ENCODE results near the gene MARCKS.
A peak's percentile ranks its signal among the peaks of the same experiment; 100 is the strongest.

GRCh38 chr6:113857556-113858479 lies 673 bp downstream of the MARCKS start:
- TF ChIP-seq POLR2AphosphoS5 (IDR thresholded peaks at IDR 0.05; ENCODE audit: low read length), result no peak; the same call in 1 of the 2 replicates
- peak; percentile 55; the same call in 1 of the 2 replicates for TF ChIP-seq MXI1 (IDR thresholded peaks at IDR 0.05; ENCODE audit: low read depth, low read length)
- no peak for TF ChIP-seq CTCF (IDR thresholded peaks at IDR 0.05 in 2 of 3, conservative IDR thresholded peaks at IDR 0.05 in 1 of 3; ENCODE audit: control insufficient read depth in 2 of 3, extremely low read depth in 1 of 3, insufficient read depth in 1 of 3, low read depth in 3 of 3, low read length in 3 of 3)
- TF ChIP-seq SMAD1 (IDR thresholded peaks at IDR 0.05; ENCODE audit: low read depth, partially characterized antibody), result no peak
- TF ChIP-seq WRNIP1 (IDR thresholded peaks at IDR 0.05; ENCODE audit: borderline replicate concordance, low read depth, low read length), result no peak
- no peak for TF ChIP-seq HDAC2 (IDR thresholded peaks at IDR 0.05)
- TF ChIP-seq KDM1A (IDR thresholded peaks at IDR 0.05; ENCODE audit: borderline replicate concordance), result no peak
- peak; percentile 23; the same call in 1 of the 2 replicates for TF ChIP-seq POLR2A (IDR thresholded peaks at IDR 0.05; ENCODE audit: low read depth, low read length)
- TF ChIP-seq SREBF1 (IDR thresholded peaks at IDR 0.05; ENCODE audit: low read length), result no peak
